ENCODE results near the gene B3GNT9.

DNA sequence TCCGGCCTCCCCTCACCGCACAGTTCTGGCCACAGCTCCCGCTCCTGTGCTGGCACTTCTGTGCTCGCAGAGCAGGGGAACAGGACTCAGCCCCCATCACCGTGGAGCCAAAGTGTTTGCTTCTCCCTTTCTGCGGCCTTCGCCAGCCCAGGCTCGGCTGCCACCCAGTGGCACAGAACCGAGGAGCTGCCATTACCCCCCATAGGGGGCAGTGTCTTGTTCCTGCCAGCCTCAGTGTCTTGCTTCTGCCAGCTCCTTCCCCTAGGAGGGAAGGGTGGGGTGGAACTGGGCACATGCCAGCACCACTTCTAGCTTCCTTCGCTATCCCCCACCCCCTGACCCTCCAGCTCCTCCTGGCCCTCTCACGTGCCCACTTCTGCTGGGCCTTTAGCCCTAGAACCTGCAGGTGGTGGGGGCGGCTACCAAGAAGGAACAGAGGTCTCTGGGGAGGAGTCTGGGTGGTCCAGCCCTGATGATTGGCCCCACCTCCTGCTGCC is 47.5 kb upstream of the B3GNT9 start:
- TF ChIP-seq, protein P1, sequence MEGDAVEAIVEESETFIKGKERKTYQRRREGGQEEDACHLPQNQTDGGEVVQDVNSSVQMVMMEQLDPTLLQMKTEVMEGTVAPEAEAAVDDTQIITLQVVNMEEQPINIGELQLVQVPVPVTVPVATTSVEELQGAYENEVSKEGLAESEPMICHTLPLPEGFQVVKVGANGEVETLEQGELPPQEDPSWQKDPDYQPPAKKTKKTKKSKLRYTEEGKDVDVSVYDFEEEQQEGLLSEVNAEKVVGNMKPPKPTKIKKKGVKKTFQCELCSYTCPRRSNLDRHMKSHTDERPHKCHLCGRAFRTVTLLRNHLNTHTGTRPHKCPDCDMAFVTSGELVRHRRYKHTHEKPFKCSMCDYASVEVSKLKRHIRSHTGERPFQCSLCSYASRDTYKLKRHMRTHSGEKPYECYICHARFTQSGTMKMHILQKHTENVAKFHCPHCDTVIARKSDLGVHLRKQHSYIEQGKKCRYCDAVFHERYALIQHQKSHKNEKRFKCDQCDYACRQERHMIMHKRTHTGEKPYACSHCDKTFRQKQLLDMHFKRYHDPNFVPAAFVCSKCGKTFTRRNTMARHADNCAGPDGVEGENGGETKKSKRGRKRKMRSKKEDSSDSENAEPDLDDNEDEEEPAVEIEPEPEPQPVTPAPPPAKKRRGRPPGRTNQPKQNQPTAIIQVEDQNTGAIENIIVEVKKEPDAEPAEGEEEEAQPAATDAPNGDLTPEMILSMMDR (IDR thresholded peaks at IDR 0.05), result peak in 2 of 3 experiments; percentile 22 to 30
- TF ChIP-seq POLR2A (IDR thresholded peaks at IDR 0.05), result no peak
- TF ChIP-seq POLR2AphosphoS5 (IDR thresholded peaks at IDR 0.05; ENCODE audit: insufficient read depth in 1 of 2, low read depth in 1 of 2), result no peak
